ENCODE data around the gene SARNP. TPM values are rescaled to one million over a fixed set of nuclear protein-coding genes. Genes with fewer than 3 reads are reported as not detected.
A peak's percentile ranks its signal among the peaks of the same experiment; 100 is the strongest.

Gene SARNP
- total and polyA plus RNA-seq, 2 donors = 76.0 to 86.2 TPM

GRCh38 chr12:55829967-55830600 lies 12.6 kb upstream of the SARNP start:
- WGBS = under 1% methylated on average over 37 of the region's 37 CpGs
- Histone ChIP-seq H3K4me3 (ENCODE audit: low read depth, low read length) (peak overlapping the region; percentile 82), H3K27ac (ENCODE audit: low read depth) (peak overlapping the region; percentile 93), H3K36me3 (ENCODE audit: insufficient read depth) (no peaks in the 10 kb centered on the region), H3K4me1 (ENCODE audit: insufficient read depth) (peaks cover 6% of the 10 kb centered on the region)
- no peak for DNase-seq (ENCODE audit: extremely low spot score)

GRCh38 chr12:55828357-55828756 lies 10.8 kb upstream of the SARNP start:
- H3K4me3 ChIP-seq (ENCODE audit: low read depth, low read length) = no peak overlapping the region
- no peak overlapping the region for H3K27ac ChIP-seq (ENCODE audit: low read depth)
- no peaks in the 10 kb centered on the region for H3K36me3 ChIP-seq (ENCODE audit: insufficient read depth)
- no peak for DNase-seq (ENCODE audit: extremely low spot score)
- WGBS = 88% methylated on average over 5 of the region's 5 CpGs
- H3K4me1 ChIP-seq (ENCODE audit: insufficient read depth) = peaks cover 6% of the 10 kb centered on the region

- H3K4me1 ChIP-seq (ENCODE audit: insufficient read depth) = peaks cover 6% of the 10 kb centered on the region
- H3K27ac ChIP-seq (ENCODE audit: low read depth) = no peak overlapping the region
- no peak overlapping the region for H3K4me3 ChIP-seq (ENCODE audit: low read depth, low read length)
- no peaks in the 10 kb centered on the region for H3K36me3 ChIP-seq (ENCODE audit: insufficient read depth)
- DNase-seq (ENCODE audit: extremely low spot score) = no peak
- WGBS = 88% methylated on average over 15 of the region's 15 CpGs
Observed at GRCh38 chr12:55827806-55828205, 10.3 kb upstream of the SARNP start.

- WGBS = 87% methylated on average over 5 of the region's 5 CpGs
- Histone ChIP-seq H3K27ac (ENCODE audit: low read depth) (no peak overlapping the region), H3K4me3 (ENCODE audit: low read depth, low read length) (no peak overlapping the region), H3K4me1 (ENCODE audit: insufficient read depth) (peaks cover 6% of the 10 kb centered on the region), H3K36me3 (ENCODE audit: insufficient read depth) (peaks cover 3% of the 10 kb centered on the region)
- DNase-seq (ENCODE audit: extremely low spot score) = no peak
Observed at GRCh38 chr12:55824726-55825125, 7.2 kb upstream of the SARNP start.

GRCh38 chr12:55823419-55823818 lies 5.9 kb upstream of the SARNP start:
- Histone ChIP-seq H3K36me3 (ENCODE audit: insufficient read depth) (peaks cover 3% of the 10 kb centered on the region), H3K4me3 (ENCODE audit: low read depth, low read length) (no peak overlapping the region), H3K27ac (ENCODE audit: low read depth) (no peak overlapping the region), H3K4me1 (ENCODE audit: insufficient read depth) (peaks cover 4% of the 10 kb centered on the region)
- 80% methylated on average over 4 of the region's 4 CpGs for WGBS
- DNase-seq (ENCODE audit: extremely low spot score) = no peak

GRCh38 chr12:55822228-55822627 lies 4.7 kb upstream of the SARNP start:
- DNase-seq (ENCODE audit: extremely low spot score) = no peak
- 33% methylated on average over 6 of the region's 6 CpGs for WGBS
- Histone ChIP-seq H3K4me3 (ENCODE audit: low read depth, low read length) (no peak overlapping the region), H3K4me1 (ENCODE audit: insufficient read depth) (peaks cover 1% of the 10 kb centered on the region), H3K36me3 (ENCODE audit: insufficient read depth) (peaks cover 3% of the 10 kb centered on the region), H3K27ac (ENCODE audit: low read depth) (no peak overlapping the region)

- 77% methylated on average over 1 of the region's 1 CpG for WGBS
- DNase-seq (ENCODE audit: extremely low spot score) = no peak
- peaks cover 3% of the 10 kb centered on the region for H3K36me3 ChIP-seq (ENCODE audit: insufficient read depth)
- no peaks in the 10 kb centered on the region for H3K4me1 ChIP-seq (ENCODE audit: insufficient read depth)
- no peak overlapping the region for H3K4me3 ChIP-seq (ENCODE audit: low read depth, low read length)
- no peak overlapping the region for H3K27ac ChIP-seq (ENCODE audit: low read depth)
Observed at GRCh38 chr12:55820679-55821078, 3.2 kb upstream of the SARNP start.

- no peak overlapping the region for H3K4me3 ChIP-seq (ENCODE audit: low read depth, low read length)
- H3K27ac ChIP-seq (ENCODE audit: low read depth) = no peak overlapping the region
- H3K36me3 ChIP-seq (ENCODE audit: insufficient read depth) = peaks cover 3% of the 10 kb centered on the region
- no peaks in the 10 kb centered on the region for H3K4me1 ChIP-seq (ENCODE audit: insufficient read depth)
- 69% methylated on average over 6 of the region's 6 CpGs for WGBS
- DNase-seq (ENCODE audit: extremely low spot score) = no peak
Observed at GRCh38 chr12:55818886-55819285, 1.4 kb upstream of the SARNP start.

GRCh38 chr12:55818140-55818728 lies 710 bp upstream of the SARNP start:
- peak overlapping the region; percentile 12 for H3K27ac ChIP-seq (ENCODE audit: low read depth)
- WGBS = under 1% methylated on average over 17 of the region's 17 CpGs
- peak overlapping the region; percentile 54 for H3K4me3 ChIP-seq (ENCODE audit: low read depth, low read length)
- no peaks in the 10 kb centered on the region for H3K4me1 ChIP-seq (ENCODE audit: insufficient read depth)
- no peak for DNase-seq (ENCODE audit: extremely low spot score)
- H3K36me3 ChIP-seq (ENCODE audit: insufficient read depth) = peaks cover 3% of the 10 kb centered on the region

GRCh38 chr12:55816881-55817344 lies 611 bp downstream of the SARNP start:
- no peaks in the 10 kb centered on the region for H3K4me1 ChIP-seq (ENCODE audit: insufficient read depth)
- H3K27ac ChIP-seq (ENCODE audit: low read depth) = peak overlapping the region; percentile 34
- under 1% methylated on average over 14 of the region's 14 CpGs for whole genome bisulfite sequencing
- H3K4me3 ChIP-seq (ENCODE audit: low read depth, low read length) = peak overlapping the region; percentile 51
- DNase-seq (ENCODE audit: extremely low spot score) = peak; percentile 14
- H3K36me3 ChIP-seq (ENCODE audit: insufficient read depth) = peaks cover 3% of the 10 kb centered on the region

GRCh38 chr12:55815473-55815872 lies 2.1 kb downstream of the SARNP start:
- Histone ChIP-seq H3K4me1 (ENCODE audit: insufficient read depth) (no peaks in the 10 kb centered on the region), H3K27ac (ENCODE audit: low read depth) (no peak overlapping the region), H3K4me3 (ENCODE audit: low read depth, low read length) (no peak overlapping the region), H3K36me3 (ENCODE audit: insufficient read depth) (peaks cover 2% of the 10 kb centered on the region)
- no peak for DNase-seq (ENCODE audit: extremely low spot score)
- WGBS = 84% methylated on average over 12 of the region's 12 CpGs

- Histone ChIP-seq H3K4me3 (ENCODE audit: low read depth, low read length) (no peak overlapping the region), H3K36me3 (ENCODE audit: insufficient read depth) (no peaks in the 10 kb centered on the region), H3K4me1 (ENCODE audit: insufficient read depth) (no peaks in the 10 kb centered on the region), H3K27ac (ENCODE audit: low read depth) (no peak overlapping the region)
- DNase-seq (ENCODE audit: extremely low spot score) = no peak
Observed at GRCh38 chr12:55814257-55814656, 3.3 kb downstream of the SARNP start.

- 33% methylated on average over 1 of the region's 1 CpG for WGBS
- Histone ChIP-seq H3K36me3 (ENCODE audit: insufficient read depth) (no peaks in the 10 kb centered on the region), H3K4me3 (ENCODE audit: low read depth, low read length) (no peak overlapping the region), H3K4me1 (ENCODE audit: insufficient read depth) (no peaks in the 10 kb centered on the region), H3K27ac (ENCODE audit: low read depth) (no peak overlapping the region)
- no peak for DNase-seq (ENCODE audit: extremely low spot score)
Observed at GRCh38 chr12:55812088-55812487, 5.4 kb downstream of the SARNP start.

- Histone ChIP-seq H3K27ac (ENCODE audit: low read depth) (no peak overlapping the region), H3K4me3 (ENCODE audit: low read depth, low read length) (no peak overlapping the region), H3K36me3 (ENCODE audit: insufficient read depth) (no peaks in the 10 kb centered on the region), H3K4me1 (ENCODE audit: insufficient read depth) (no peaks in the 10 kb centered on the region)
- DNase-seq (ENCODE audit: extremely low spot score) = no peak
- WGBS = 85% methylated on average over 5 of the region's 5 CpGs
Observed at GRCh38 chr12:55809274-55809673, 8.2 kb downstream of the SARNP start.
